WTC11 (cell line): ENCODE measurements around the gene C16orf95. TPM values are rescaled to one million over a fixed set of nuclear protein-coding genes. Genes with fewer than 3 reads are reported as not detected.

ENCODE experiments used
- ATAC-seq: fragments of 200-7000 bp; cut with Tn5 transposase; 2 replicates; pipeline ENCODE4 v1.10.0; 2021; ENCODE audit warnings: mild to moderate bottlenecking, moderate library complexity
- CTCF ChIA-PET: fragments of 300-600 bp; sonication (Branson Sonifier 250); formaldehyde crosslinking; loops from one replicate; lab custom pipeline; 2021; ENCODE audit warnings: antibody characterized with exemption; lab: Charles Lee
- POLR2A ChIA-PET: fragments of 350-600 bp; sonication (Branson Sonifier 250); formaldehyde crosslinking; loops from one replicate; lab custom pipeline; 2021; ENCODE audit warnings: antibody characterized with exemption; lab: Charles Lee
- DNase-seq: peaks from one replicate; pipeline ENCODE4 v3.0.0; 2021; ENCODE audit warnings: low spot score
- H3K27ac Mint-ChIP-seq: 2 replicates; pipeline ENCODE4 v1.8.0; 2021; ENCODE audit warnings: mixed read lengths
- H3K27me3 Mint-ChIP-seq: 2 replicates; pipeline ENCODE4 v1.8.0; 2021; ENCODE audit warnings: low read depth, mild to moderate bottlenecking, moderate library complexity, mixed read lengths
- H3K36me3 Mint-ChIP-seq: 2 replicates; pipeline ENCODE4 v1.8.0; 2021; ENCODE audit warnings: mixed read lengths
- H3K4me1 Mint-ChIP-seq: 2 replicates; pipeline ENCODE4 v1.8.0; 2022; ENCODE audit warnings: mixed read lengths
- H3K4me3 Mint-ChIP-seq: 2 replicates; pipeline ENCODE4 v1.8.0; 2021; ENCODE audit warnings: mild to moderate bottlenecking, moderate library complexity, mixed read lengths
- H3K9me3 Mint-ChIP-seq: 2 replicates; pipeline ENCODE4 v1.8.0; 2021; ENCODE audit warnings: mixed read lengths
- AR ChIP-seq: fragments of 250-450 bp; sonication (Bioruptor Pico); IDR thresholded peaks from 2 replicates; pipeline ENCODE4 v1.9.0; 2021; ENCODE audit warnings: mild to moderate bottlenecking
- ARID4B ChIP-seq: sonication (generic); formaldehyde crosslinking; IDR thresholded peaks from 2 replicates; pipeline ENCODE4 v1.8.0; 2023; ENCODE audit warnings: missing genetic modification reagents, mild to moderate bottlenecking, borderline replicate concordance
- ATF6 ChIP-seq: sonication (generic); formaldehyde crosslinking; IDR thresholded peaks from 2 replicates; pipeline ENCODE4 v1.8.1; 2023; ENCODE audit warnings: mild to moderate bottlenecking, missing genetic modification reagents
- CDX4 ChIP-seq: fragments of 250-450 bp; sonication (Bioruptor Pico); IDR thresholded peaks from 2 replicates; pipeline ENCODE4 v1.9.0; 2021; ENCODE audit warnings: moderate library complexity, mild to moderate bottlenecking, inconsistent platforms, borderline replicate concordance
- ETV6 ChIP-seq: sonication (generic); formaldehyde crosslinking; IDR thresholded peaks from 2 replicates; pipeline ENCODE4 v1.8.1; 2022; ENCODE audit warnings: mild to moderate bottlenecking, missing genetic modification reagents
- HMGA2 ChIP-seq: fragments of 250-450 bp; sonication (Bioruptor Pico); IDR thresholded peaks from 2 replicates; pipeline ENCODE4 v1.4.0; 2021; ENCODE audit warnings: mild to moderate bottlenecking, moderate library complexity
- JAZF1 ChIP-seq: fragments of 250-450 bp; sonication (Bioruptor Pico); IDR thresholded peaks from 2 replicates; pipeline ENCODE4 v1.9.0; 2021; ENCODE audit warnings: moderate library complexity, mild to moderate bottlenecking, inconsistent platforms
- JUN ChIP-seq: sonication (generic); formaldehyde crosslinking; IDR thresholded peaks from 2 replicates; pipeline ENCODE4 v1.8.0; 2023; ENCODE audit warnings: mild to moderate bottlenecking, missing genetic modification reagents
- MXD4 ChIP-seq: fragments of 250-450 bp; sonication (Bioruptor Pico); IDR thresholded peaks from 2 replicates; pipeline ENCODE4 v1.8.0; 2021; ENCODE audit warnings: mild to moderate bottlenecking, moderate library complexity, borderline replicate concordance
- NR2C2 ChIP-seq: sonication (generic); formaldehyde crosslinking; IDR thresholded peaks from 2 replicates; pipeline ENCODE4 v1.8.0; 2022; ENCODE audit warnings: mild to moderate bottlenecking, missing genetic modification reagents
- OVOL2 ChIP-seq: fragments of 250-450 bp; sonication (Bioruptor Pico); IDR thresholded peaks from 2 replicates; pipeline ENCODE4 v1.9.0; 2021; ENCODE audit warnings: mild to moderate bottlenecking, borderline replicate concordance
- SOX15 ChIP-seq: fragments of 250-450 bp; sonication (Bioruptor Pico); IDR thresholded peaks from 2 replicates; pipeline ENCODE4 v1.9.0; 2021; ENCODE audit warnings: mild to moderate bottlenecking
- TEAD1 ChIP-seq: sonication (generic); formaldehyde crosslinking; IDR thresholded peaks from 2 replicates; pipeline ENCODE4 v1.8.0; 2022; ENCODE audit warnings: mild to moderate bottlenecking, missing genetic modification reagents
- TP53 ChIP-seq: sonication (generic); formaldehyde crosslinking; IDR thresholded peaks from 2 replicates; pipeline ENCODE4 v1.8.1; 2023; ENCODE audit warnings: mild to moderate bottlenecking, missing genetic modification reagents
- USF1 ChIP-seq: sonication (generic); formaldehyde crosslinking; IDR thresholded peaks from 2 replicates; pipeline ENCODE4 v1.8.0; 2022; ENCODE audit warnings: mild to moderate bottlenecking, missing genetic modification reagents
- ZNF416 ChIP-seq: fragments of 250-450 bp; sonication (Bioruptor Pico); IDR thresholded peaks from 2 replicates; pipeline ENCODE4 v1.9.0; 2021; ENCODE audit warnings: mild to moderate bottlenecking, inconsistent platforms
- ZSCAN18 ChIP-seq: fragments of 250-450 bp; sonication (Bioruptor Pico); IDR thresholded peaks from 2 replicates; pipeline ENCODE4 v2.1.2; 2022; ENCODE audit warnings: mild to moderate bottlenecking, moderate library complexity
- total RNA-seq: library from RNA; stranded (reverse); gene quantifications from 3 replicates; pipeline ENCODE4 v1.2.3, GENCODE V29; 2021
- TF ChIP-seq, protein P1 (sequence below): sonication (generic); formaldehyde crosslinking; IDR thresholded peaks from 2 replicates; pipeline ENCODE4 v1.8.1; 2022; ENCODE audit warnings: low read depth, mild to moderate bottlenecking, moderate library complexity, missing genetic modification reagents, borderline replicate concordance
- TF ChIP-seq, protein P2 (sequence below): sonication (generic); formaldehyde crosslinking; conservative IDR thresholded peaks from 2 replicates; pipeline ENCODE4 v1.8.1; 2023; ENCODE audit warnings: mild to moderate bottlenecking, low read depth, missing genetic modification reagents, moderate library complexity

The C16orf95 gene
- total RNA-seq, 1 experiment from 2014 or later: 5.7 TPM

DNA sequence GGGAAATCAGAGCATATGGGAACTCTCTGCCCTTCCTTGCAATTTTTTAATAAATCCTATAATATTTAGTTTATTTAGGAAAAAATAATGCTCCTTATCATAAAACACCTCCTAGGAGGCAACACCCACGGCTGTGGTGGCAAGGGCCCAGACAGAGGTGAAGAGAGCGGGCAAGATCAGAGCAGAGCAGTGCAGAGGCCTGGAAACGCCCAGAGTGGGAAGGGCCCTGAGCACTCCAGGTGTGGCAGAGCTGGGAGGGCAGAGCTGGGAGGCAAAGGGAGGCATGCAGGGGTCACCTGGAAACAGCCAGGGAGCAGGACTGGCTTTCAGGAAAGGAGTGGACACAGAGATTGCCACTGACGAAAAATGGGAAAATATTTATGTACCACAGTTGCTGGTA is 49.1 kb upstream of the C16orf95 start:
- H3K4me3 Mint-ChIP-seq: no peak overlapping the region
- ChIA-PET CTCF (no interaction called here), POLR2A (no interaction called here)
- H3K4me1 Mint-ChIP-seq: peaks cover 26% of the 10 kb centered on the region
- H3K9me3 Mint-ChIP-seq: no peaks in the 10 kb centered on the region
- DNase-seq (no peak), ATAC-seq (no peak)
- no peaks in the 10 kb centered on the region for H3K27me3 Mint-ChIP-seq
- TF ChIP-seq USF1 (CRISPR knock-in tag) (no peak), HMGA2 (CRISPR knock-in tag) (no peak), SOX15 (CRISPR knock-in tag) (no peak), OVOL2 (CRISPR knock-in tag) (no peak), TP53 (CRISPR knock-in tag) (no peak), MXD4 (no peak), TEAD1 (no peak), NR2C2 (CRISPR knock-in tag) (no peak), ZNF416 (CRISPR knock-in tag) (no peak), ETV6 (no peak), JUN (CRISPR knock-in tag) (no peak), AR (no peak), JAZF1 (CRISPR knock-in tag) (no peak), CDX4 (CRISPR knock-in tag) (no peak), ATF6 (CRISPR knock-in tag) (no peak), ZSCAN18 (CRISPR knock-in tag) (no peak), ARID4B (CRISPR knock-in tag) (no peak)
- TF ChIP-seq, protein P1, sequence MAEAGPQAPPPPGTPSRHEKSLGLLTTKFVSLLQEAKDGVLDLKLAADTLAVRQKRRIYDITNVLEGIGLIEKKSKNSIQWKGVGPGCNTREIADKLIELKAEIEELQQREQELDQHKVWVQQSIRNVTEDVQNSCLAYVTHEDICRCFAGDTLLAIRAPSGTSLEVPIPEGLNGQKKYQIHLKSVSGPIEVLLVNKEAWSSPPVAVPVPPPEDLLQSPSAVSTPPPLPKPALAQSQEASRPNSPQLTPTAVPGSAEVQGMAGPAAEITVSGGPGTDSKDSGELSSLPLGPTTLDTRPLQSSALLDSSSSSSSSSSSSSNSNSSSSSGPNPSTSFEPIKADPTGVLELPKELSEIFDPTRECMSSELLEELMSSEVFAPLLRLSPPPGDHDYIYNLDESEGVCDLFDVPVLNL: no peak
- TF ChIP-seq, protein P2, sequence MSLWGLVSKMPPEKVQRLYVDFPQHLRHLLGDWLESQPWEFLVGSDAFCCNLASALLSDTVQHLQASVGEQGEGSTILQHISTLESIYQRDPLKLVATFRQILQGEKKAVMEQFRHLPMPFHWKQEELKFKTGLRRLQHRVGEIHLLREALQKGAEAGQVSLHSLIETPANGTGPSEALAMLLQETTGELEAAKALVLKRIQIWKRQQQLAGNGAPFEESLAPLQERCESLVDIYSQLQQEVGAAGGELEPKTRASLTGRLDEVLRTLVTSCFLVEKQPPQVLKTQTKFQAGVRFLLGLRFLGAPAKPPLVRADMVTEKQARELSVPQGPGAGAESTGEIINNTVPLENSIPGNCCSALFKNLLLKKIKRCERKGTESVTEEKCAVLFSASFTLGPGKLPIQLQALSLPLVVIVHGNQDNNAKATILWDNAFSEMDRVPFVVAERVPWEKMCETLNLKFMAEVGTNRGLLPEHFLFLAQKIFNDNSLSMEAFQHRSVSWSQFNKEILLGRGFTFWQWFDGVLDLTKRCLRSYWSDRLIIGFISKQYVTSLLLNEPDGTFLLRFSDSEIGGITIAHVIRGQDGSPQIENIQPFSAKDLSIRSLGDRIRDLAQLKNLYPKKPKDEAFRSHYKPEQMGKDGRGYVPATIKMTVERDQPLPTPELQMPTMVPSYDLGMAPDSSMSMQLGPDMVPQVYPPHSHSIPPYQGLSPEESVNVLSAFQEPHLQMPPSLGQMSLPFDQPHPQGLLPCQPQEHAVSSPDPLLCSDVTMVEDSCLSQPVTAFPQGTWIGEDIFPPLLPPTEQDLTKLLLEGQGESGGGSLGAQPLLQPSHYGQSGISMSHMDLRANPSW: no peak
- TF ChIP-seq, all 79 proteins: peak for 0
- H3K36me3 Mint-ChIP-seq: no peaks in the 10 kb centered on the region
- H3K27ac Mint-ChIP-seq: peak overlapping the region; percentile 80; the same call in 1 of the 2 replicates
